NCI-H510A treated with DMSO at 0.1 percent for 48 hours (cell line): ENCODE results near the gene INSRR.

Source experiments
- DNase-seq: peaks from one replicate; lab custom pipeline; 2025; lab: John Stamatoyannopoulos, UW

INSRR gene

GRCh38 chr1:156874142-156874541 is 15.2 kb upstream of the INSRR start:
- no peak for DNase-seq

- no peak for DNase-seq
These were observed 14.7 kb upstream of the INSRR start for GRCh38 chr1:156873659-156874058.

GRCh38 chr1:156869455-156869854 is 10.5 kb upstream of the INSRR start:
- DNase-seq = no peak

GRCh38 chr1:156868341-156868740 is 9.4 kb upstream of the INSRR start:
- no peak for DNase-seq

- DNase-seq = no peak
These were observed 7.5 kb upstream of the INSRR start for GRCh38 chr1:156866249-156866909.

GRCh38 chr1:156865865-156866248 is 6.9 kb upstream of the INSRR start:
- no peak for DNase-seq

- no peak for DNase-seq
These were observed 6.3 kb upstream of the INSRR start for GRCh38 chr1:156865258-156865657.

- no peak for DNase-seq
These were observed 5.9 kb upstream of the INSRR start for GRCh38 chr1:156864796-156865195.

- no peak for DNase-seq
These were observed 4.7 kb upstream of the INSRR start for GRCh38 chr1:156863631-156864030.

- no peak for DNase-seq
These were observed 4.2 kb upstream of the INSRR start for GRCh38 chr1:156862997-156863599.

GRCh38 chr1:156862584-156862983 is 3.7 kb upstream of the INSRR start:
- no peak for DNase-seq

- peak; percentile 71 for DNase-seq
These were observed 1.9 kb upstream of the INSRR start, which contains the start of gene NTRK1 for GRCh38 chr1:156860628-156861423. TSS of gene NTRK1 (plus strand) at chr1:156860865. CDS start at chr1:156860935, 70 bp downstream.

- peak; percentile 64 for DNase-seq
These were observed 1.3 kb upstream of the INSRR start for GRCh38 chr1:156860113-156860627.

- DNase-seq = no peak
These were observed 701 bp upstream of the INSRR start for GRCh38 chr1:156859523-156860112.

GRCh38 chr1:156858555-156858956 is 361 bp downstream of the INSRR start:
- no peak for DNase-seq

GRCh38 chr1:156857532-156857931 is 1.4 kb downstream of the INSRR start:
- DNase-seq = no peak

GRCh38 chr1:156856282-156856785 is 2.6 kb downstream of the INSRR start:
- no peak for DNase-seq

- no peak for DNase-seq
These were observed 4.3 kb downstream of the INSRR start for GRCh38 chr1:156854634-156855033.

- DNase-seq = no peak
These were observed 5.2 kb downstream of the INSRR start for GRCh38 chr1:156853761-156854160.

GRCh38 chr1:156852418-156852874 is 6.5 kb downstream of the INSRR start:
- DNase-seq = peak; percentile 96

GRCh38 chr1:156851779-156852417 is 7.0 kb downstream of the INSRR start:
- DNase-seq = peak; percentile 87

- no peak for DNase-seq
These were observed 9.8 kb downstream of the INSRR start for GRCh38 chr1:156849151-156849496.
